Measurements from ENCODE around the gene UBE2F. TPM values are rescaled to one million over a fixed set of nuclear protein-coding genes. Genes with fewer than 3 reads are reported as not detected.

Gene UBE2F
- total RNA-seq, 1 donor from 2014 or later: 44.4 TPM

DNA sequence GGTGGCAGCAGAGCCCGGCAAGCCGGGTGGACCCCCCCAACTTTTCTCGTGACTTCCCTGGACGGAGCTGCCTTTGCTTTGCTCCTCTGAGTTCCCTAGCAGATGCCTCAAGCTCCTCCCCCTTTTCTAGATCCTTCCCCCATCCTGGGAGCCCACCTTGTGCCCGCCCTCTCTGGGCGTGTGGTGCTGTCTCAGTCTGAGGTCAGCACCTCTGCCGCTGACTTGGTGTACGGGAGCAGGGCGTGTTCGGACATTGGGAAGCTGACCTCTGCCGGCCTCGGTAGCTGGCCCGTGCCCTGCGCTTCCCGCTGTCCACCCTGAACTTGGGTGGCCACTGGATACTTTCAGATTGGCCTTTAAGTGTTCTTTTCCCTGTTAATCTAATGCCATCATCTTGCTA is 113.7 kb downstream of the UBE2F start:
- DNase-seq (ENCODE audit: low spot score): no peak

DNA sequence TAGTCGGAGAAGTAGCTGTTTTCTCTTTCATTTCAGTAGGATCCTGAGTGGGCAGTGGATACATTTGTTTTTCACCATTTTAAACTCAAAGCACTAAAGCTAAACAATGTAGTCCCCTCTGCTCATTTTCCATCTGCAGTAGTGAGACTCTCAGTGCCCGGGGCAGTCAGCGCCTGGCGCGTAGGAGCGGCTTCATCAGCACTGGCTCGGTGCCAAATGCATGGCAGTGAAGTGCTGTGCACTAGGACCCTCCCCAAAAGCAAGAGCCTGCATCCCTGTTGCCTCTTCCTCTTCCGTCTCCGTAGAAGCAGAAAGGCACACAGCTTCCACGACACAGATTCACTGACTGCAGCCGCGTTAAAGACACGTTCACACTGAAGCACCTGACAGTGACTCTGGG is 114.3 kb downstream of the UBE2F start:
- DNase-seq (ENCODE audit: low spot score): no peak

DNA sequence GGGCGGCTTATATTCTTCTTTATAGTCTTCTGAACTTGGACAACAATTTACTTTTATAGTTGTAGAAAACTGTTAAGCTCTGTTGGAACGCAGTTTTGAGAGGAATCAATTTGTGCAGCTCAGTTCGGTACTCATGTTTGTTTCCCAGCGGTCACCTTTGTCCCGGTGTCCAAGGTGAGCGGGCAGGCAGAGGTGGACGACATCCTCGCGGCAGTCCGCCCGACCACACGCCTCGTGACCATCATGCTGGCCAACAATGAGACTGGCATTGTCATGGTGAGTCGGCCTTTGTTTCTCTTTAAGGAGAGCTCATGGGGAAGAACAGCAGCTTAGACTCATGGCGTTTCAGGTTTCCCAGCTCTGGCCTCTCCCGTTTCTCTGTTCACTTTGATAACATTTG is 114.7 kb downstream of the UBE2F start:
- DNase-seq (ENCODE audit: low spot score): no peak

DNA sequence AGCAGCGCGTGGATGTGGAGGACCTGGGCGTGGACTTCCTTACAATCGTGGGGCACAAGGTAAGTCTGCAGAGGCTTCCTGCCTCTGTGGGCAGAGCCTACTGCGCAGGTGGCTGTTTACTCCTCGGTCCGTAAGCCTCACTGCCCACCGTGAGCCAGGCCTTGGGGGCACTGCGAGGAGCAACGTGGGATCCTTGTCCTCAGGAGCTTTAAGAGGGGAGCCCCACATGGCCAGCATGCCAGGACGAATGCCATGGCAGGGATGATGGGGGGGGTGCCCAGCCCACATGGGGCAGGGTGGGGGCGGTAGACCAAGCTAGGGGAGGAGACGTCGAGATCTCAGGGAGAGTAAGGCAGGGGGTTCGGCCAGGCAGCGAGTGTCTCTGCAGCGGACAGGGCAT is 115.3 kb downstream of the UBE2F start:
- DNase-seq (ENCODE audit: low spot score): no peak

GRCh38 chr2:238082827-238083226 is 116.0 kb downstream of the UBE2F start:
- DNase-seq (ENCODE audit: low spot score): no peak

GRCh38 chr2:238083919-238084318 is 117.1 kb downstream of the UBE2F start:
- DNase-seq (ENCODE audit: low spot score): no peak

DNA sequence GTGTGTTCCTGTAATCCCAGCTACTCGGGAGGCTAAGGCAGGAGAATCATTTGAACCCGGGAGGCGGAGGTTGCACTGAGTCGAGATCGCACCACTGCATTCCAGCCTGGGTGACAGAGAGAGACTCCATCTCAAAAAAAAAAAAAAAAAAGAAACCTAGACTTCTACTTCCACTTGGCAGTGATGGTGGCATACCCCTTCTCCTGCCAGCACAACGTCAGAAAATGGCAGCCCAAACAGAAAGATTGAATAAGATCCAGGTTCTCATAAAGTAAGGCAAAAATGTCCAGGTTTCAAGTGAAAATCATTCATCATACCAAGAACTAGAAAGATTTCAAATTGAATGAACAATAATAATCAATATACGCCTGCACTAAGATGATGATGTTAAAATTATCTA is 117.9 kb downstream of the UBE2F start:
- no peak for DNase-seq (ENCODE audit: low spot score)

- DNase-seq (ENCODE audit: low spot score): no peak
Measured at GRCh38 chr2:238085899-238086298, 119.1 kb downstream of the UBE2F start.

GRCh38 chr2:238087211-238087610 is 120.4 kb downstream of the UBE2F start:
- no peak for DNase-seq (ENCODE audit: low spot score)

DNA sequence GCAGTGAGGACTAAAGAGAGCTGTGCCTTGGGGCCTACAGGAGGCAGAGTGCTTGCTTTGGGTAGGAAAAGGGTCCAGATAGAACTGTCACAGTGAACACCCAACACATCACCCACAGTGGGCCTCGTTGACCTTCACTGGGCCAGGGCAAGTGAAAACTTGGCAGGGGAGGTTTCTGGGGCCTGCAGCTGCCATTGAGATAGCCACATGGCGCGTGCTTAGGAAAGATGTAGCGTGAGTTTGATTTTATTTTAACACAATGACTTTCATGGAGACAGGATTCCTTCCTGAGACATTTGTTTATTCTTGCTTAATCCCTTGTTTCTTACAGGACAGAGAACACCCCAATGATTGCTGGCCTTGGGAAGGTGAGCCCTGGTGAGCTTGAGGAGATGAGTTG is 124.1 kb downstream of the UBE2F start:
- DNase-seq (ENCODE audit: low spot score): no peak

DNA sequence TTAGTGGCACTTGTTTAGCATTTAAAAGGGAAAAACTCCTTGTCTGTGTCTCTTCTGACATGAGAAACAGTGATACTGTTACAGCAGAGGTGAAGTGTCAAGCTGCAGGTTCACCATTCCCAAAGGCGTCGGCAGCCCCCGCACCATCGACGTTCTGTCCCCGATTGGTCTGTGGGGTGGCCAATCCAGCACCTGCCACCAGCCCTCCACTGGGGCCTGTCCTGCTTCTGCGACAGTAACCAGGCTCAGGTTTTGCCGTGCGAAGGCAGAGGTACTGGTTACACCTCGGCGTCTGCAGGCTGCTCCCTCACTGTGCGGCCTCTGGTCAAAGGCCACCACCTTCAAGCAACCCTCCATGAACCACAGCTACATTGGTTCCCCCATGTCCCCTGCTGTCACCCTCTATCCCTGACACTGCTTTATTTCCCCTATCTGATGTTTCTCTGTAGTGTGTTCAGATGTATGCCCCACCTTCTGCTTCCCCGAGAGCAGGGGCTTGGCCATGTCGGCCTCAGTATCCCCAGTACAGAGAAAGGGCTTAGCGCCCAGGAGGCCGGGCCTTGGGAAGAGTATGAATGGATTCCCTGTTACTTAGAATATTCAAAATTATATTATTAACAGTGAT is 124.7 kb downstream of the UBE2F start:
- DNase-seq (ENCODE audit: low spot score): no peak

Other genes starting within 250 kb of the UBE2F start
- 1.5 TPM for gene RBM44, start 168.2 kb upstream of the UBE2F start, total RNA-seq
- 49.0 TPM for gene RAMP1, start 107.4 kb upstream of the UBE2F start, total RNA-seq
- gene SCLY, start 94.0 kb downstream of the UBE2F start, total RNA-seq: 21.6 TPM
- 2.4 TPM for gene ESPNL, start 133.3 kb downstream of the UBE2F start, total RNA-seq
- 2.2 TPM for gene KLHL30, start 171.7 kb downstream of the UBE2F start, total RNA-seq
- gene ERFE, start 192.0 kb downstream of the UBE2F start, total RNA-seq: 1.8 TPM
- 67.4 TPM for gene ILKAP, start 236.7 kb downstream of the UBE2F start, total RNA-seq

Measured in ureter (tissue), 1 donor.